ENCODE results near the gene PMVK. TPM values are rescaled to one million over a fixed set of nuclear protein-coding genes. Genes with fewer than 3 reads are reported as not detected.
A peak's percentile ranks its signal among the peaks of the same experiment; 100 is the strongest.

PMVK gene
- polyA plus RNA-seq: 16.1 and 21.1 TPM in 2 replicates
- 11.4 and 12.3 TPM in 2 replicates for polyA minus RNA-seq

DNA sequence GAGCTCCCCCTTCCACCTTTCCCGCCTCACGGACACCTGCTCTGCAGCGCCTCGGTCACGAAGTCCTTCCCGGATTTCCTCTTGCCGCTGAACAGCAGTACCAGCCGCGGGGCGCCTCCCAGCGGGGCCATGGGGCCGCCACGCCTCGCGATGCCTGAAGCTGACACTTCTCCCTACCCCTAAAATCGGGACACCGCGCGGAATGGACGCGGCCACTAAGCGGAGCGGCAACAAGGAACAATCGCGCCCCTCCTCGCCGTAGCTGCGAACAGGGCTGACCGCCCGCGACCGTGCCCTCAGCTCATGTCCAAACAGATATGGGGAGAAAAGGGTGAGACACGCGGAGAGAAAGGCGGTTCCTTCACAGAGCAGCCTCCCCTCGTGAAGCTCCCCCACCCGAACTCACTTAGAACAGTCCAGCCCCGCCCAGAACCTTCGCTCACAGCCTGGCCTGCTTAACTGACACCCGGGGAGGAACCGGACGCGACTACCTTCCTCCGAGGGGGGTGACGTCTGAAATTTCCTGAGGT lies at the start of gene PMVK:
Gene PMVK, minus strand, starts transcription at position 165 of the 530 bp plus-strand sequence. Its CDS starts 34 bp downstream, at position 131.
- peak within 1 kb of the TSS; percentile 94 for H2AFZ ChIP-seq (ENCODE audit: low read depth, low read length)
- H3K4me3 ChIP-seq (ENCODE audit: low read length): peak within 1 kb of the TSS; percentile 80
- no peaks in the 10 kb centered on the region for H3K9me2 ChIP-seq (ENCODE audit: insufficient read depth, low read length)
- H3K4me2 ChIP-seq (ENCODE audit: low read length): peak within 1 kb of the TSS; percentile 85
- TF ChIP-seq SMC3 (conservative IDR thresholded peaks at IDR 0.05; ENCODE audit: poor library complexity): peak; percentile 78
- TF ChIP-seq EP300 (conservative IDR thresholded peaks at IDR 0.05; ENCODE audit: poor library complexity, severe bottlenecking): no peak
- peak; percentile 82 for TF ChIP-seq POLR2AphosphoS5 (IDR thresholded peaks at IDR 0.05)
- peak; percentile 90 for TF ChIP-seq MXI1 (conservative IDR thresholded peaks at IDR 0.05; ENCODE audit: poor library complexity, severe bottlenecking)
- TF ChIP-seq, protein P1, sequence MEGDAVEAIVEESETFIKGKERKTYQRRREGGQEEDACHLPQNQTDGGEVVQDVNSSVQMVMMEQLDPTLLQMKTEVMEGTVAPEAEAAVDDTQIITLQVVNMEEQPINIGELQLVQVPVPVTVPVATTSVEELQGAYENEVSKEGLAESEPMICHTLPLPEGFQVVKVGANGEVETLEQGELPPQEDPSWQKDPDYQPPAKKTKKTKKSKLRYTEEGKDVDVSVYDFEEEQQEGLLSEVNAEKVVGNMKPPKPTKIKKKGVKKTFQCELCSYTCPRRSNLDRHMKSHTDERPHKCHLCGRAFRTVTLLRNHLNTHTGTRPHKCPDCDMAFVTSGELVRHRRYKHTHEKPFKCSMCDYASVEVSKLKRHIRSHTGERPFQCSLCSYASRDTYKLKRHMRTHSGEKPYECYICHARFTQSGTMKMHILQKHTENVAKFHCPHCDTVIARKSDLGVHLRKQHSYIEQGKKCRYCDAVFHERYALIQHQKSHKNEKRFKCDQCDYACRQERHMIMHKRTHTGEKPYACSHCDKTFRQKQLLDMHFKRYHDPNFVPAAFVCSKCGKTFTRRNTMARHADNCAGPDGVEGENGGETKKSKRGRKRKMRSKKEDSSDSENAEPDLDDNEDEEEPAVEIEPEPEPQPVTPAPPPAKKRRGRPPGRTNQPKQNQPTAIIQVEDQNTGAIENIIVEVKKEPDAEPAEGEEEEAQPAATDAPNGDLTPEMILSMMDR (IDR thresholded peaks at IDR 0.05; ENCODE audit: poor library complexity, severe bottlenecking): peak; percentile 68
- no peak for TF ChIP-seq EZH2 (IDR thresholded peaks at IDR 0.05; ENCODE audit: borderline replicate concordance, insufficient read depth, low read length, poor library complexity, severe bottlenecking)
- TF ChIP-seq RAD21 (conservative IDR thresholded peaks at IDR 0.05): peak; percentile 69
- TF ChIP-seq, protein P2, sequence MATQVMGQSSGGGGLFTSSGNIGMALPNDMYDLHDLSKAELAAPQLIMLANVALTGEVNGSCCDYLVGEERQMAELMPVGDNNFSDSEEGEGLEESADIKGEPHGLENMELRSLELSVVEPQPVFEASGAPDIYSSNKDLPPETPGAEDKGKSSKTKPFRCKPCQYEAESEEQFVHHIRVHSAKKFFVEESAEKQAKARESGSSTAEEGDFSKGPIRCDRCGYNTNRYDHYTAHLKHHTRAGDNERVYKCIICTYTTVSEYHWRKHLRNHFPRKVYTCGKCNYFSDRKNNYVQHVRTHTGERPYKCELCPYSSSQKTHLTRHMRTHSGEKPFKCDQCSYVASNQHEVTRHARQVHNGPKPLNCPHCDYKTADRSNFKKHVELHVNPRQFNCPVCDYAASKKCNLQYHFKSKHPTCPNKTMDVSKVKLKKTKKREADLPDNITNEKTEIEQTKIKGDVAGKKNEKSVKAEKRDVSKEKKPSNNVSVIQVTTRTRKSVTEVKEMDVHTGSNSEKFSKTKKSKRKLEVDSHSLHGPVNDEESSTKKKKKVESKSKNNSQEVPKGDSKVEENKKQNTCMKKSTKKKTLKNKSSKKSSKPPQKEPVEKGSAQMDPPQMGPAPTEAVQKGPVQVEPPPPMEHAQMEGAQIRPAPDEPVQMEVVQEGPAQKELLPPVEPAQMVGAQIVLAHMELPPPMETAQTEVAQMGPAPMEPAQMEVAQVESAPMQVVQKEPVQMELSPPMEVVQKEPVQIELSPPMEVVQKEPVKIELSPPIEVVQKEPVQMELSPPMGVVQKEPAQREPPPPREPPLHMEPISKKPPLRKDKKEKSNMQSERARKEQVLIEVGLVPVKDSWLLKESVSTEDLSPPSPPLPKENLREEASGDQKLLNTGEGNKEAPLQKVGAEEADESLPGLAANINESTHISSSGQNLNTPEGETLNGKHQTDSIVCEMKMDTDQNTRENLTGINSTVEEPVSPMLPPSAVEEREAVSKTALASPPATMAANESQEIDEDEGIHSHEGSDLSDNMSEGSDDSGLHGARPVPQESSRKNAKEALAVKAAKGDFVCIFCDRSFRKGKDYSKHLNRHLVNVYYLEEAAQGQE (IDR thresholded peaks at IDR 0.05; ENCODE audit: borderline replicate concordance): peak; percentile 89
- peak; percentile 83 for TF ChIP-seq TAF1 (IDR thresholded peaks at IDR 0.05; ENCODE audit: low read depth)
- peak within 1 kb of the TSS; percentile 94 for H3K9ac ChIP-seq (ENCODE audit: low read length)
- H4K20me1 ChIP-seq (ENCODE audit: insufficient read depth): no peaks in the 10 kb centered on the region
- H3K27me3 ChIP-seq (ENCODE audit: insufficient read depth, low read depth, low read length): no peaks in the 10 kb centered on the region
- no peaks in the 10 kb centered on the region for H3K9me3 ChIP-seq (ENCODE audit: low read length)
- peak within 1 kb of the TSS; percentile 98 for H3K27ac ChIP-seq (ENCODE audit: low read length)
- no peaks in the 10 kb centered on the region for H3F3A ChIP-seq (ENCODE audit: insufficient read depth, low read length, poor library complexity, severe bottlenecking)
- peaks cover 6% of the 10 kb centered on the region for H3K79me2 ChIP-seq (replicated peaks; ENCODE audit: insufficient read depth, low read length)
- no peaks in the 10 kb centered on the region for H3K36me3 ChIP-seq (ENCODE audit: insufficient read depth, low read length)

DNA sequence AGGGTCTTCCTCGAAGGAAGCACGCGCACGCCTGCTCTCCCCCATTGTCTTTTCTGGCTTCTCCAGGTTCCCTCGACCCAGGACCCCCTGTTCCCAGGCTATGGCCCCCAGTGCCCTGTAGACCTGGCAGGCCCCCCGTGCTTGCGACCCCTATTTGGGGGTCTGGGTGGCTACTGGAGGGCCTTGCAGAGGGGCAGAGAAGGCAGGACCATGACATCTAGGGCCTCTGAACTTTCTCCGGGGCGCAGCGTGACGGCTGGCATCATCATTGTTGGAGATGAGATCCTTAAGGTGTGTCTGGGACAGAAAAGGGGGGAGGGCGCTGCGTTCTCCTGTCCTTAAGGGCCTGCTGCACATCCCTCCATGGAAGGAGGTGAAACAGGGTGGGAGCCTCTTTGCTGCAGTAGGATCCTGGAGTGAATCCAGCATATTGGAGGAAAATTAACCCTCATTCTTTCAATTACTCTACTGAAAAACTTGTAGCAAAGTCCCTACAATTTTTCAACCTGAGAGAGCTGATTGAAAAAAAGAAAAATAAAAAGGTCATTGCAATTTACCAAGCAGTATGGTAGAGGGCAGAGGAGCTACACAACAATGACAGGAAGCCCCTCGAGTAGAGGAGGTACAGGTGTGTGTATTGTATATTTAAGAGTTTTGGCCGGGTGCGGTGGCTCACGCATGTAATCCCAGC lies 47.4 kb upstream of the PMVK start:
- Histone ChIP-seq H3K9ac (ENCODE audit: low read length) (peak overlapping the region; percentile 86), H3K36me3 (ENCODE audit: insufficient read depth, low read length) (no peaks in the 10 kb centered on the region), H3K27ac (ENCODE audit: low read length) (peak overlapping the region; percentile 92), H2AFZ (ENCODE audit: low read depth, low read length) (peak overlapping the region; percentile 66), H3F3A (ENCODE audit: insufficient read depth, low read length, poor library complexity, severe bottlenecking) (no peaks in the 10 kb centered on the region), H3K9me3 (ENCODE audit: low read length) (no peaks in the 10 kb centered on the region), H3K9me2 (ENCODE audit: insufficient read depth, low read length) (no peaks in the 10 kb centered on the region), H3K79me2 (replicated peaks; ENCODE audit: insufficient read depth, low read length) (peaks cover 17% of the 10 kb centered on the region), H3K4me3 (ENCODE audit: low read length) (peak overlapping the region; percentile 94), H4K20me1 (ENCODE audit: insufficient read depth) (no peaks in the 10 kb centered on the region), H3K27me3 (ENCODE audit: insufficient read depth, low read depth, low read length) (no peaks in the 10 kb centered on the region), H3K4me2 (ENCODE audit: low read length) (peak overlapping the region; percentile 85)
- TF ChIP-seq, protein P1 (IDR thresholded peaks at IDR 0.05; ENCODE audit: poor library complexity, severe bottlenecking): peak; percentile 9
- TF ChIP-seq, protein P2 (IDR thresholded peaks at IDR 0.05; ENCODE audit: borderline replicate concordance): no peak
- TF ChIP-seq EP300 (conservative IDR thresholded peaks at IDR 0.05; ENCODE audit: poor library complexity, severe bottlenecking) (no peak), EZH2 (IDR thresholded peaks at IDR 0.05; ENCODE audit: borderline replicate concordance, insufficient read depth, low read length, poor library complexity, severe bottlenecking) (no peak), POLR2AphosphoS5 (IDR thresholded peaks at IDR 0.05) (no peak)
